Erythroblast (primary cell): Measurements from ENCODE around the gene SH3BGRL3.

Experiments used
- DNase-seq, 2 experiments: peaks; one replicate each; lab custom pipeline; 2025; lab: John Stamatoyannopoulos, UW
- GATA1 ChIP-seq: IDR thresholded peaks from 2 replicates; pipeline ENCODE4 v1.6.1; 2011; ENCODE audit warnings: low read depth, mild to moderate bottlenecking, control low read depth, low read length, moderate library complexity
- POLR2A ChIP-seq: IDR thresholded peaks from 2 replicates; pipeline ENCODE4 v1.6.1; 2011; ENCODE audit warnings: mild to moderate bottlenecking, low read length

SH3BGRL3 gene

DNA sequence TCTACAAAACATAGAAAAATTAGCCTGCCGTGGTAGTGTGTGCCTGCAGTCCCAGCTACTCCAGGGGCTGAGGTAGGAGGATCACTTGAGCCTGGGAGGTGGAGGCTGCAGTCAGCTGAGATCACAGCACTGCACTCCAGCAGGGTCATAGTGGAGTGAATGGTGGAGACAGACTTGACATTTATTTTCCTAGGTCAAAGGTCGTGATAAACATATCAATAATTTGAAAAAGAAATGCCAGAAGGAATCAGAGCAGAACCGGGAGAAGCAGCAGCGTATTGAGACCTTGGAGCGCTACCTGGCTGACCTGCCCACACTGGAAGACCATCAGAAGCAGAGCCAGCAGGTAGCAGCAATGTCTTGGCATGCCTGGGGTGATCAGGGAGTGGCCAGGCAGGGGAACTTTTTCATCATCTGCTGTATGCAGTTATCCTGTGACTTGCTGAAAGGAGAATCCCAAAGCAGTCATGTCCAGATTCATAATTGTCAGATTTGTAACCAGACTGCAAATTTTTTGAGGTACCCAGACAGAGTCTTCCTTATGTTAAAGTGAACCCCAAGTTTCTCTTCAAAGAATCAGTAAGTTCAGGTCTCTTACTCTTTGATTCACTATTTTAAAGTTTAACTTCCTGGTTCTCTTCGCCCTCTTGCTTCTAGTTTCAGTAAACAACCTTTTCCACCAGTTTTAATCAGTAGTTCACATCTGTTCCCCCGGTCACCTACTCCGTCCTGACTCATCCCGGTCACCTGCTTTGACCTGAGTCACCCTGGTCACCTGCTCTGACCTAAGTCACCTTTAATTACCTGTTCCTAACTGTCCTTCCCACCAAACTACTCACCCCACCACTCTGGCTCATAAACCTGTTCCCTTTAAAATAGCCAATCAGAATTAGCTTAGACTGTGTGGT is 11.3 kb upstream of the SH3BGRL3 start:
- TF ChIP-seq GATA1 (no peak), POLR2A (no peak)
- DNase-seq = no peak

DNA sequence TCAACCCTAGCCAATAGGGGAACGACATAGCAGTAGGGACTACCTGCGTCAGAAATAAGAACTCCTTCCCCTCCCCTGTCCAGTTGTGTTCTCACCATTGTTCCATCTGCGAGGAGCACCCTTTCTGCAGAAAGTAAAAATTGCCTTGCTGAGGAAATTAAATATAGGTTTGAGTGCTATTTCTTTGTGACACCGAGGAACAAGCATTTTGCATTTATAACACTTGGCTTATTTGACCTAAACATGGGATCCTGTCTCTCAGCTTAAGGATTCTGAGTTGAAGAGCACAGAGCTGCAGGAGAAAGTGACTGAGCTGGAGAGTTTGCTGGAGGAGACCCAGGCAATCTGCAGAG is 10.7 kb upstream of the SH3BGRL3 start:
- no peak for DNase-seq
- TF ChIP-seq POLR2A = no peak
- no peak for TF ChIP-seq GATA1

DNA sequence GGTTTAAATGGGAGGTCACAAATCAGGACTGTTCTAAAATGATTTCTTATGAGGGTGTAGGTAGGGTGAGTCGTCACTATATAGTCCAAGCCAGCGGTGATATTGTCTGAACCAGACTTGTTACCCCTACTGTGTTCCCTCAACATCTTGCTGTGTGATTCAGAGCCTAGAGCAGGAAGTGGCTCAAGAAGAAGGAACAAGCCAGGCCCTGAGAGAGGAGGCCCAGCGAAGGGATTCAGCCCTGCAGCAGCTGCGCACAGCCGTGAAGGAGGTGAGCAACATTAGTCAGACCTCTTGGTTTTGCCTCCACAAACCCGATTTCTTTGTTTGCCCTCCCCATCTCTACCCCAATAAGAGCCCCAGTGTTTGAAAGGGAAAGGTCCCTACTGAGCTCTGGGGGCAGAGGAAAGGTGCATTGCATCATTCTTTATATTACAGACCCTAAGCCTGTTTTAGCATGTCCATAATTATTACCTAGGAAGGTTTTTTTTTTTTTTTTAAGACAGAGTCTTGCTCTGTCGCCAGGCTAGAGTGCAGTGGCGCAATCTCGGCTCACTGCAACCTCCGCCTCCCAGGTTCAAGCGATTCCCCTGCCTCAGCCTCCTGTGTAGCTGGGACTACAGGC is 5.0 kb upstream of the SH3BGRL3 start:
- no peak for TF ChIP-seq GATA1
- TF ChIP-seq POLR2A = no peak
- DNase-seq = no peak

DNA sequence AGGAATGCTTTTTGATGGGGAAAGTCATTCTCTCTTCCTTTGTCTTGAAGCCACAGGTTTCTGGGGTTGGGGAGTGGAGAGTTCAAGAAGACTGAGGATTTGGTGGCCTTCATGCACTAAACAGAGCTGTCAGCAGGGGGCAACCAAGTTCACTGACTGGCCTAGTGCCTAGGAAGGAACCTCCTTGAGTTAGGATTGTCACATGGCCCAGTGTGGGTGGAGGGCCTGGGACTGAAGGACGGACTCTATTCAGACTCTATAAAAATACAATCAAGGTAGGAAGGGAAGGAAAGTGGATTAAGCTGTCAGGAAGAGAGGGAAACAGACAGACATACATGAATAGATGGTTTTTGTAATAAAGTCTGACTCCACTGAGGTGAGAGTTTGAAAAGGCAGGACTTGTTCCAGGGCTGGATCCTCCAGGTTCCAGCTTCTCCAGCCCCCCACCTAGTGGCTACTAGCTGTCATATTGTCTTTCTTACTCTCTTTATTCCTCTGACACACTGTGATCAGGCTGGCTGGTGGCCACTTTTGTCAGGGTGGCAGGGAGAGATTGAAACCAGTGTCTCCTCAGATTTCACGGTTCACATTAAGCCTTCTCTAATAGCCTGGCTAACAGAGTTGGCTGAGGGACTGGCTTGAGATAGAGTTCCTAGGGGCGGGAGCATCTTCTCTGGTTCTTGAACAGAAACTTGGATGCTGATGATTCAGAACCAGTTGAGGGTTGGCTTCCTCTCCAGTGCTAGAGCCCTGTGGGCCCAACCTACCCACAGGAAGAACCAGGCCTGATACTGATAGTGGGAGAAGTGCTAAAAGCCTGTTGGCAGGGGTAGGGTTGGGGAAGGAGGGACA is 4.1 kb upstream of the SH3BGRL3 start:
- DNase-seq = peak in 1 of 2 experiments; percentile 92
- no peak for TF ChIP-seq GATA1
- TF ChIP-seq POLR2A = peak; percentile 56

DNA sequence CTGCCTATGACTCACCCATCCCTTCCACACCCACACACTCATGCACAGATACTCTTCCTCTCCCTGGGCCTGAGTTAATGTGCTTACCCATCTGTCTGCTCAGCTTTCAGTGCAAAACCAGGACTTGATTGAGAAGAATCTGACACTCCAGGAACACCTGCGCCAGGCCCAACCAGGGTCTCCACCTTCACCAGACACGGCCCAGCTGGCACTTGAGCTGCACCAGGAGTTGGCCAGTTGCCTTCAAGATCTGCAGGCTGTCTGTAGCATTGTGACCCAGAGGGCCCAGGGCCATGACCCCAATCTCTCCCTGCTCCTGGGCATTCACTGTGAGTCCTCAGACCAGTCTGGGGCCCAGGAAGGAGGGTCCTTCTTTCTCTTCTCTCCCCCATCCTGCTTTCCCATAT is 3.5 kb upstream of the SH3BGRL3 start:
- no peak for TF ChIP-seq POLR2A
- TF ChIP-seq GATA1 = no peak
- no peak for DNase-seq

DNA sequence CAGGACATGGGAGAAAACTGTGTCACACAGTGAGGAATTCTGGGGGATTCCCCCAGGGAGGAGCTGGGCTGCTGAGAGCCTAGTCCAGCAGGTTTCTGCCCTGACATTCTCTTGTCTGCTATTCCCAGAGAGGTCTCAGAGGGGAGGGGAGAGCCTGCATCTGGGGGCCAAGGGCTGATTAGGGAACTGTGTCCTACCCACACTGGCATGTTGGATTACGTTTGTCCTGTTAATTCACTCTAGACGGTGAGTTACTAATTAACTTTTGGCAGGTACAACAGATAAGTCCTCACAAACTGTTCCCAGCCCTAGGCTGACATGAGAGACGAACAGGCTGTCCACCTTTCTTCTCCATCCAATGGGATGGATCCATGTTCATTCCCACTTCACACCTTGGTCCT is 2.6 kb upstream of the SH3BGRL3 start:
- no peak for TF ChIP-seq POLR2A
- no peak for DNase-seq

DNA sequence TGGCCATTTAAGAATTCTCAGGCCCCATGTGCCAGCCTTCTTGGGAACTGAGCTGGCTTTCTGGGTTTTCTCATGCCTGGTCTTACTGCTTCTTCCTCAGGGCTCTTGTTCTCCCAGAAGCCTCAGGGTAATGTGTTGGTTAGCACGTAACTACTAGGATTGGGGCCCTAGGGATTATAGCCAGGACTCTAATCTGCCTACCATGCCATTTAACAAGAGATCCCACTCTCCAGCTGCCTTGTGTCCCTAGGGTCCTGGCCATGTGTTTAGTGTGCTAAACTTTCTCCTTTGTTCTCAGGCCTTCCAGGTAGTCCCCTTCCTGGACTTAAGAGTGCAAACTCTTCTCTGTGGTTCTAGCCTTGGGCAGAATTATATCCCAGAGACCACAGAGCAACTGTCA is 2.2 kb upstream of the SH3BGRL3 start:
- TF ChIP-seq POLR2A = no peak
- no peak for TF ChIP-seq GATA1
- DNase-seq = no peak

DNA sequence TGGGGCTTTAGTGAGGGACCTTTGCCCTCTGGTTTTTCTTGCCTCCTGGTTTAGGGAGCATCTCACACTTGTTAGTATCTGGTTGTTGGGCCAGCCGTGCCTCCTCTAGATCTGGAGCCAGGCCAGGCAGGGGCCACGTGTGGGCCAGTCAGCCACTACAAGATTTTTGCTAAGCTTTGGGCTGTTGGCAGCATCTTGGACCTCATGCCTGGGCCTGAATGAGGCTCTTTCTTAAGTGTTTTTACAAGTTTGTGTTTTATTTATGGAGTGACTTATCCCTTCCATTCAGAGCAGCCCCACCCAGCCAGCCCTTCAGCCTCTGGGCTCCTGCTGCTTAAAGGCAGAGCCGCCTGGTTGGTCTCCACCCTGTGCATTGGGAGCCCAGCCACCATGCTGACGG is 1.6 kb upstream of the SH3BGRL3 start:
- peak; percentile 22 for TF ChIP-seq POLR2A
- no peak for TF ChIP-seq GATA1
- peak in 1 of 2 experiments; percentile 71 for DNase-seq

DNA sequence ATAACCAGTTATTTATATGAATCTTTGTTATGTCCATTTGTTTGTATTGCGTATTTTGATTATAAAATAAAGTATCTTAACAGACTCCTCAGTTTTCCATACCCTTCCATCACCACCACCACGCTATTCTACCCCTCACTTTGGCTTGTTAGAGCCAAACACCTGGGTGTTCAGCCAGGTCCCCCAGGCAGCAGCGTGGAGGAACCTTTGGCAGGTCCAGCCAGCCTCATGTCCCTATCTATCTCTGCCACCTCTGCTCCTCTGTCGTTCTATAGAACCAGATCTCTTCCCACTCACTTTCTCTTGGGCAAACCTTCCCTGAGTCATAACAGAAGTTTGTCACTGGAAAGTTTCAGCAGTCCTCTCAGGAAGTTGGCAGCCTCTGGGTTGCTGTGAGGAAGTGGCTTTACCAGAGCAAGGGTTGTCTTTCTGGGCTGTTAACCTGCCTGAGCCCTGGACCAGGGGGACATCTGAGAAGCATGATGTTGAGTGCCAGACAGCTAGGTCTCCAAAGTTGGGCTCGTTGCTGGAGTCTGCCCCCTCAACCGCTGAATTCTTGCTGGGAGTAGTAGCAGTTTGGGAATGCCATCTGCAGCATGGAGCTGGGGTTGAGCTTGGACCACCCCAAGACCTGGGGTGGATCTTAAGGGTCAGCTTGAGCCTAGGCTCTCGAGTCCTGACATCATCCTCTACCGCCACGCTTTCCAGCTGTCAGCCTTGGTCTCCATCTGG is 996 bp upstream of the SH3BGRL3 start:
- no peak for TF ChIP-seq GATA1
- no peak for TF ChIP-seq POLR2A
- peak in 1 of 2 experiments; percentile 56 for DNase-seq

DNA sequence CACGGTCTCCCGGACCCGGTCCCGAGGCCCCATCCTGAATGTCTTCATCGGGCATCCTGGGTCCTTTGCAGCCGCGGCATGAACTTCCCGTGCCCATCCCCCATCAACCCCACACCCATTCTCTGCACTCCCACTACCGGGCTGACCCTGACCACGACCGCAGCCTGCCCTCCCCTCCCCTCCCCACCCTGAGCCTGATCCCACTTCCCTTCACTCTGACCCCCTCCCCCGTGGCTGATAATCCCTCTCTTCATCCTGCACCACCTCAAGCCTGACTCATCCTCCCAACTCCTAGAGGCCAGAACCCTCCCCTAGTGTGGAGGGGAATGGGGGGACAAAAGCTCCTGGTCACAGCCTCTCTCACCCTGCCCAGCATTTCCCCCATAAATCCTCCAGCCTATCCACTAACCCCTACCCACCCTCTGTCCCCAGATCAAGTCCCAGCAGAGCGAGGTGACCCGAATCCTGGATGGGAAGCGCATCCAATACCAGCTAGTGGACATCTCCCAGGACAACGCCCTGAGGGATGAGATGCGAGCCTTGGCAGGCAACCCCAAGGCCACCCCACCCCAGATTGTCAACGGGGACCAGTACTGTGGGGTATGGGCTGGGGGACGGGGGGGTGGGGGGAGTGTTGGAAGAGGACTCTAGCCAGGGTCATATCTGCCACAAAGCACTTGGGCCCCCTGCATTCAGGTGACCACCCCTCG is 602 bp downstream of the SH3BGRL3 start:
- TF ChIP-seq POLR2A = no peak
- no peak for TF ChIP-seq GATA1
- DNase-seq = peak in 1 of 2 experiments; percentile 53

DNA sequence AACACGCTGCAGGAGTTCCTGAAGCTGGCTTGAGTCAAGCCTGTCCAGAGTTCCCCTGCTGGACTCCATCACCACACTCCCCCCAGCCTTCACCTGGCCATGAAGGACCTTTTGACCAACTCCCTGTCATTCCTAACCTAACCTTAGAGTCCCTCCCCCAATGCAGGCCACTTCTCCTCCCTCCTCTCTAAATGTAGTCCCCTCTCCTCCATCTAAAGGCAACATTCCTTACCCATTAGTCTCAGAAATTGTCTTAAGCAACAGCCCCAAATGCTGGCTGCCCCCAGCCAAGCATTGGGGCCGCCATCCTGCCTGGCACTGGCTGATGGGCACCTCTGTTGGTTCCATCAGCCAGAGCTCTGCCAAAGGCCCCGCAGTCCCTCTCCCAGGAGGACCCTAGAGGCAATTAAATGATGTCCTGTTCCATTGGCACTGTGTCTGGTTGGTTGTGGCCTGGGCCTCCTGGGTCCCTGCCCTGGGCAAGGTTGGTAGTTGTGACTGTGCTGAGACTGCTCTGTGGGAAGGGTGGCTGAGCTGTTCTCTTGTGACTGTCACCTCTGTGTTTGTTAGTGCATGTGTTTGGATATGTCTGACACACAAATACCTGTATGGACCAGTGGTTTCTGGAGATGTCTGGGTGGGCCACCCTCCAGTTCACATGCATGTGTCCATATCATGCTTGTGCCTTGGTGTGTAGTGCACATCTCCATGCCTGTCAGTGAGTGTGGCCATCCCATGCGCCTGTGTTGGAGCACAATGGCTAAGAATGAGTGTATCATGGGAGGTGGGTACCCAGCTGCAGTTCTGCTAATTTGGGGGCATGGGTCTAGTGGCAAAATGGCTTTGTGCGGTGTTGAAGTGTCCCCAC is 1.4 kb downstream of the SH3BGRL3 start:
- peak; percentile 38 for TF ChIP-seq POLR2A
- no peak for TF ChIP-seq GATA1
- DNase-seq = no peak

DNA sequence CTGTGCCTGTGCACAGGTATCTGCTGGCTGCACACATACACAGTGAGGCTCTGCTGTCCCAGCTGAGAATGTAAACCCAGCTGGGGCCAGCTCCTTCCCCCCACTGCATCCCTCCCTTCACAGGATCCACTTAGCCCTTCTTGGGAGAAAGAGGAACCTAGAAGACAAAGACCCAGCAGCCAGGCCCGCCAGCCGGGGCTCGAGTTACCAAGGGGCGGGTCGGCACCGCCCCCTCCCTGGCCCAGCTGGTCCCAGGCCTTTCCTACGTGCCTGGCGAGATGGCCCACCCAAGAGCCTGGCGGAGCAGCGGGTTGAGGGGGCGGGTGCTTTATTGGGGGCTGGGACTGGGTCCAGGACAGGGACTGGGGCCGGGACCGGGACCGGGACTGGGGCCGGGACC is 2.1 kb downstream of the SH3BGRL3 start:
- TF ChIP-seq GATA1 (no peak), POLR2A (peak; percentile 5)
- DNase-seq = no peak
